K562 (cell line): ENCODE data around the gene SGSM2. TPM values are rescaled to one million over a fixed set of nuclear protein-coding genes. Genes with fewer than 3 reads are reported as not detected.

Source experiments
- ATAC-seq: fragments of 200-7000 bp; cut with Tn5 transposase; 3 replicates; pipeline ENCODE4 v1.9.1; 2020; ENCODE audit warnings: moderate library complexity
- BruUV-seq: library from RNA; stranded (reverse); fragments of 400-500 nt; replicated peaks from 2 replicates; lab custom pipeline; 2021; lab: Mats Ljungman, UMichigan
- CTCF ChIA-PET: fragments of 300-600 bp; formaldehyde crosslinking; extraction: SDS; loops from one replicate; lab custom pipeline; 2021; ENCODE audit warnings: low intra/inter-chr PET ratio; lab: Yijun Ruan, JAX
- POLR2A ChIA-PET: fragments of 300-600, 350-650 bp; sonication (Branson Sonifier 250); formaldehyde crosslinking; extraction: SDS; loops from one replicate; lab custom pipeline; 2021; ENCODE audit warnings: antibody characterized with exemption, inconsistent platforms; lab: Yijun Ruan, JAX
- DNase-seq, 4 experiments: peaks; one replicate each; pipeline versions ENCODE4 v3.0.0 to v3.0.0-alpha.2; 2011 to 2018; ENCODE audit warnings: low spot score in 3 of 4, mixed read lengths in 3 of 4; ENCODE audit errors: extremely low read depth in 1 of 4
- FAIRE-seq: peaks from 2 replicates; lab custom pipeline; 2011; peaks lifted over from hg19 to GRCh38; lab: Jason Lieb, UNC
- H2AFZ ChIP-seq: 2 replicates; pipeline ENCODE4 v1.6.0; 2011; ENCODE audit warnings: low read depth, low read length, control low read depth, inconsistent platforms
- H3K27ac ChIP-seq: fragments of 200-600 bp; 3 replicates; pipeline ENCODE4 v1.8.0; 2011; ENCODE audit warnings: low read depth, mild to moderate bottlenecking, control low read depth, inconsistent platforms, low read length, moderate library complexity, mixed read lengths; ENCODE audit errors: extremely low read depth
- H3K27me3 ChIP-seq, 2 experiments: fragments of 300-600 bp in 1 of 2; 2 replicates in 1 of 2; 3 replicates in 1 of 2; pipeline versions ENCODE4 v1.6.0 to v1.8.0; 2011; ENCODE audit warnings: inconsistent platforms in 2 of 2, low read length in 2 of 2, mild to moderate bottlenecking in 1 of 2, mixed read lengths in 1 of 2, moderate library complexity in 1 of 2; ENCODE audit not compliant: control insufficient read depth in 2 of 2, insufficient read depth in 2 of 2
- H3K36me3 ChIP-seq: fragments of 300-600 bp; 3 replicates; pipeline ENCODE4 v1.8.0; 2011; ENCODE audit warnings: mild to moderate bottlenecking, low read length, inconsistent platforms; ENCODE audit not compliant: control insufficient read depth, insufficient read depth
- H3K4me1 ChIP-seq, 2 experiments: fragments of 200-600 bp in 1 of 2; replicated peaks in 1 of 2; 2 replicates in 1 of 2; 3 replicates in 1 of 2; pipeline versions ENCODE4 v1.5.1 to v1.8.0; 2011; ENCODE audit warnings: inconsistent platforms in 2 of 2, low read length in 2 of 2, mild to moderate bottlenecking in 1 of 2, mixed read lengths in 1 of 2, moderate library complexity in 1 of 2; ENCODE audit not compliant: control insufficient read depth in 2 of 2, insufficient read depth in 2 of 2
- H3K4me2 ChIP-seq: 2 replicates; pipeline ENCODE4 v1.6.1; 2011; ENCODE audit warnings: low read length, control low read depth, inconsistent platforms, mixed read lengths; ENCODE audit not compliant: insufficient read depth
- H3K4me3 ChIP-seq: fragments of 200-600 bp; sonication (generic), shearing (Covaris generic); 2 replicates; pipeline ENCODE4 v1.5.1; 2016; ENCODE audit warnings: control low read depth, inconsistent platforms
- H3K79me2 ChIP-seq: fragments of 200-600 bp; 3 replicates; pipeline ENCODE4 v1.8.0; 2011; ENCODE audit warnings: low read length, inconsistent platforms; ENCODE audit not compliant: control insufficient read depth, insufficient read depth
- H3K9ac ChIP-seq, 2 experiments: 2 replicates each; pipeline versions ENCODE4 v1.6.0 to v1.6.1; 2011; ENCODE audit warnings: low read depth in 2 of 2, low read length in 2 of 2, control low read depth in 1 of 2, inconsistent platforms in 1 of 2, mild to moderate bottlenecking in 1 of 2, mixed read lengths in 1 of 2; ENCODE audit not compliant: insufficient read depth in 1 of 2
- H3K9me1 ChIP-seq: one replicate; pipeline ENCODE4 v1.6.0; 2011; ENCODE audit warnings: inconsistent platforms, mild to moderate bottlenecking, low read length, moderate library complexity; ENCODE audit not compliant: control insufficient read depth, insufficient read depth
- H3K9me3 ChIP-seq: replicated peaks from 2 replicates; pipeline ENCODE4 v1.5.1; 2011; ENCODE audit warnings: low read depth, low read length, inconsistent platforms; ENCODE audit not compliant: control insufficient read depth, insufficient read depth
- H4K20me1 ChIP-seq: replicated peaks from 2 replicates; pipeline ENCODE4 v1.6.1; 2011; ENCODE audit warnings: low read length, inconsistent platforms, mixed read lengths; ENCODE audit not compliant: control insufficient read depth, insufficient read depth
- BHLHE40 ChIP-seq: IDR thresholded peaks from 2 replicates; pipeline ENCODE4 v1.6.1; 2011; ENCODE audit warnings: low read length, improper control_type of control experiment
- CBX2 ChIP-seq: fragments of 200-600 bp; sonication (generic); IDR thresholded peaks from one replicate; pipeline ENCODE4 v1.6.1; 2012; ENCODE audit warnings: mild to moderate bottlenecking, low read length, inconsistent platforms; ENCODE audit not compliant: insufficient read depth, poor library complexity, severe bottlenecking
- FOXP1 ChIP-seq: sonication (generic); formaldehyde crosslinking; IDR thresholded peaks from 2 replicates; pipeline ENCODE4 v1.8.0; 2022; ENCODE audit warnings: mild to moderate bottlenecking, missing genetic modification reagents
- GABPB1 ChIP-seq: sonication (generic); formaldehyde crosslinking; IDR thresholded peaks from 2 replicates; pipeline ENCODE4 v1.8.0; 2022; ENCODE audit warnings: mild to moderate bottlenecking, missing genetic modification reagents
- HBP1 ChIP-seq: fragments of 450-650 bp; formaldehyde crosslinking; IDR thresholded peaks from 2 replicates; pipeline ENCODE4 v1.4.0; 2022; ENCODE audit warnings: missing genetic modification characterization
- ZNF696 ChIP-seq: fragments of 250-450 bp; sonication (Bioruptor Pico); conservative IDR thresholded peaks from 2 replicates; pipeline ENCODE4 v1.4.0; 2020; ENCODE audit warnings: mild to moderate bottlenecking, moderate library complexity
- WGBS: fragments of 100-300 bp; shearing (Covaris generic); methylation state at CpG from one replicate; pipeline ENCODE4 v1.1.6; 2016; ENCODE audit warnings: low coverage, mixed read lengths; ENCODE audit not compliant: insufficient coverage; ENCODE audit errors: missing lambda C conversion rate; 5-methylcytosine and 5-hydroxymethylcytosine counted together
- in situ Hi-C: fragments of 300-500 bp; cut with MboI; formaldehyde crosslinking; loops from 4 replicates; pipeline ENCODE4 v1.15.0; 2018; ENCODE audit warnings: inconsistent platforms, mixed read lengths
- intact Hi-C: fragments of 100-400 bp; cut with micrococcal nuclease; formaldehyde crosslinking; loops from 2 replicates; pipeline ENCODE4 v1.14.2; 2022
- polyA plus RNA-seq, 8 experiments: library from polyadenylated mRNA; depleted of rRNA in 4 of 8; stranded (reverse) in 5 of 8; unstranded in 3 of 8; fragments of >200 nt; fragmentation: Nextera tagmentation in 2 of 8; fragmentation: Illumina TruSeq in 1 of 8; extraction: Ambion mirVana in 2 of 8; extraction: Trizol in 1 of 8; gene quantifications; 2 replicates each; pipeline versions ENCODE4 v1.2.1 to v1.2.3, GENCODE V29; 2011 to 2014; ENCODE audit warnings: inconsistent platforms in 1 of 8, missing spikeins in 1 of 8
- total RNA-seq, 7 experiments: library from RNA; depleted of rRNA in 6 of 7; stranded (reverse); fragments of >200 nt in 6 of 7; fragmentation: Illumina TruSeq in 2 of 7; extraction: Trizol in 2 of 7; gene quantifications; 2 replicates each; pipeline versions ENCODE4 v1.2.1 to v1.2.3, GENCODE V29; 2011 to 2021; ENCODE audit warnings: low replicate concordance in 1 of 7

Gene SGSM2
- total and polyA plus RNA-seq, 9 of the 15 experiments (the other 6 are each of a cell fraction or from before 2014, with no cell fraction given): 0.20 to 26.3 (median 14.8) TPM

- Histone ChIP-seq H3K4me3 (no peak overlapping the region), H3K79me2 (no peaks in the 10 kb centered on the region), H3K9ac (no peak overlapping the region), H3K9me3 (no peaks in the 10 kb centered on the region), H3K36me3 (no peaks in the 10 kb centered on the region), H4K20me1 (no peaks in the 10 kb centered on the region), H3K27me3 (no peaks in the 10 kb centered on the region), H3K4me1 (peaks cover 0 to 6% of the 10 kb centered on the region in 2 experiments; a peak in 2 of 5 replicates), H3K4me2 (no peak overlapping the region), H3K9me1 (no peaks in the 10 kb centered on the region), H3K27ac (no peak overlapping the region), H2AFZ (no peak overlapping the region)
- TF ChIP-seq ZNF696 (no peak), CBX2 (no peak), GABPB1 (CRISPR knock-in tag) (no peak), FOXP1 (CRISPR knock-in tag) (no peak), BHLHE40 (no peak), HBP1 (CRISPR knock-in tag) (no peak)
- 60% methylated on average over 1 of the region's 8 CpGs for WGBS
- no peak for DNase-seq
- ATAC-seq: no peak
- CTCF ChIA-PET: no interaction called here
- intact Hi-C loops (no loop called here), in situ Hi-C loops (no loop called here)
- no TSS peak for BruUV-seq
- POLR2A ChIA-PET: interaction anchor here (0.6 kb wide), 1 partner anchor 65 kb away, joined by 4 read pairs; no protein-coding TSS in a partner anchor
- FAIRE-seq: no peak
These were observed 31.1 kb downstream of the SGSM2 start for GRCh38 chr17:2368359-2368758.
